BLaER1 treated with 17β-estradiol and CSF1 and Interleukin-3, amounts not matched to agents 10 nM and 100 nM (cell line): Measurements from ENCODE around the gene USP6NL.

ENCODE experiments used
- H3K27ac ChIP-seq, 11 experiments: shearing (Covaris generic); formaldehyde crosslinking; 2 replicates each; pipeline ENCODE4 v1.8.1; 2022
- H3K27me3 ChIP-seq, 11 experiments: shearing (Covaris generic); formaldehyde crosslinking; 2 replicates each; pipeline ENCODE4 v1.8.1; 2022
- H3K36me3 ChIP-seq, 11 experiments: shearing (Covaris generic); formaldehyde crosslinking; 2 replicates each; pipeline ENCODE4 v1.8.1; 2022
- H3K4me1 ChIP-seq, 10 experiments: shearing (Covaris generic); formaldehyde crosslinking; 2 replicates each; pipeline ENCODE4 v1.8.1; 2022
- H3K4me2 ChIP-seq, 11 experiments: shearing (Covaris generic); formaldehyde crosslinking; 2 replicates each; pipeline ENCODE4 v1.8.1; 2022
- H3K4me3 ChIP-seq, 10 experiments: shearing (Covaris generic); formaldehyde crosslinking; 2 replicates each; pipeline ENCODE4 v1.8.1; 2022
- H3K9ac ChIP-seq, 11 experiments: shearing (Covaris generic); formaldehyde crosslinking; 2 replicates each; pipeline ENCODE4 v1.8.1; 2022
- H3K9me3 ChIP-seq, 11 experiments: shearing (Covaris generic); formaldehyde crosslinking; replicated peaks in 1 of 11; 2 replicates each; pipeline ENCODE4 v1.8.1; 2022
- H4K20me1 ChIP-seq, 11 experiments: shearing (Covaris generic); formaldehyde crosslinking; 2 replicates each; pipeline ENCODE4 v1.8.1; 2022
- Cebpa-rat ChIP-seq, 11 experiments: shearing (Covaris generic); IDR thresholded peaks; 2 replicates each; pipeline ENCODE4 v1.8.1; 2022

The USP6NL gene

GRCh38 chr10:11446133-11446532, 165.3 kb downstream of the USP6NL start:
- Histone ChIP-seq H3K4me1 (peaks cover 6 to 20% (median 15%) of the 10 kb centered on the region in 10 experiments), H3K27ac (no peak overlapping the region), H3K9ac (no peak overlapping the region), H3K4me2 (no peak overlapping the region), H3K36me3 (no peaks in the 10 kb centered on the region), H3K9me3 (peaks cover 0 to 4% (median 0%) of the 10 kb centered on the region in 11 experiments; a peak in 4 of 22 replicates), H4K20me1 (no peaks in the 10 kb centered on the region), H3K27me3 (no peaks in the 10 kb centered on the region), H3K4me3 (no peak overlapping the region)
- no peak for TF ChIP-seq Cebpa-rat (IDR thresholded peaks at IDR 0.05)

GRCh38 chr10:11444531-11445228, 166.8 kb downstream of the USP6NL start:
- Histone ChIP-seq H4K20me1 (no peaks in the 10 kb centered on the region), H3K9ac (no peak overlapping the region), H3K27me3 (no peaks in the 10 kb centered on the region), H3K27ac (no peak overlapping the region), H3K36me3 (no peaks in the 10 kb centered on the region), H3K4me2 (no peak overlapping the region), H3K9me3 (peaks cover 0 to 4% (median 0%) of the 10 kb centered on the region in 11 experiments; a peak in 4 of 22 replicates), H3K4me1 (peaks cover 14 to 31% (median 25%) of the 10 kb centered on the region in 10 experiments), H3K4me3 (no peak overlapping the region)
- no peak for TF ChIP-seq Cebpa-rat (IDR thresholded peaks at IDR 0.05)

- Histone ChIP-seq H3K27me3 (no peaks in the 10 kb centered on the region), H3K4me1 (peaks cover 14 to 32% (median 26%) of the 10 kb centered on the region in 10 experiments), H3K27ac (no peak overlapping the region), H3K4me3 (no peak overlapping the region), H3K4me2 (no peak overlapping the region), H3K36me3 (no peaks in the 10 kb centered on the region), H3K9ac (no peak overlapping the region), H4K20me1 (no peaks in the 10 kb centered on the region), H3K9me3 (peaks cover 0 to 4% (median 0%) of the 10 kb centered on the region in 11 experiments; a peak in 4 of 22 replicates)
- no peak for TF ChIP-seq Cebpa-rat (IDR thresholded peaks at IDR 0.05)
These were observed 167.3 kb downstream of the USP6NL start for GRCh38 chr10:11444155-11444530.

- no peak overlapping the region for H3K9ac ChIP-seq
- H3K27ac ChIP-seq: no peak overlapping the region
- H4K20me1 ChIP-seq: no peaks in the 10 kb centered on the region
- TF ChIP-seq Cebpa-rat (IDR thresholded peaks at IDR 0.05): no peak
- H3K4me3 ChIP-seq: no peak overlapping the region
- H3K9me3 ChIP-seq: peaks cover 0 to 4% (median 0%) of the 10 kb centered on the region in 11 experiments; a peak in 4 of 22 replicates
- no peaks in the 10 kb centered on the region for H3K27me3 ChIP-seq
- no peaks in the 10 kb centered on the region for H3K36me3 ChIP-seq
- peaks cover 14 to 27% (median 21%) of the 10 kb centered on the region in 10 experiments for H3K4me1 ChIP-seq
- H3K4me2 ChIP-seq: no peak overlapping the region
These were observed 167.8 kb downstream of the USP6NL start for GRCh38 chr10:11443468-11444154.

- no peak overlapping the region for H3K9ac ChIP-seq
- no peaks in the 10 kb centered on the region for H3K27me3 ChIP-seq
These were observed 169.3 kb downstream of the USP6NL start for GRCh38 chr10:11442001-11442773.

GRCh38 chr10:11441151-11441535, 170.3 kb downstream of the USP6NL start:
- Histone ChIP-seq H3K9me3 (peaks cover 0 to 4% (median 0%) of the 10 kb centered on the region in 11 experiments; a peak in 4 of 22 replicates), H3K4me2 (peak overlapping the region in 3 of 11 experiments; percentile 59 to 77 (median 76); a peak in 4 of 22 replicates), H3K4me3 (no peak overlapping the region), H3K27me3 (no peaks in the 10 kb centered on the region), H3K36me3 (no peaks in the 10 kb centered on the region), H4K20me1 (no peaks in the 10 kb centered on the region), H3K4me1 (peaks cover 10 to 17% (median 14%) of the 10 kb centered on the region in 10 experiments; a peak in 19 of 20 replicates), H3K27ac (no peak overlapping the region), H3K9ac (no peak overlapping the region)
- no peak for TF ChIP-seq Cebpa-rat (IDR thresholded peaks at IDR 0.05)

More at GRCh38 chr10:11442001-11442773, 169.3 kb downstream of the USP6NL start:
- Histone ChIP-seq H3K9me3 (peaks cover 0 to 4% (median 0%) of the 10 kb centered on the region in 11 experiments; a peak in 4 of 22 replicates), H3K36me3 (no peaks in the 10 kb centered on the region), H3K4me3 (no peak overlapping the region), H3K4me1 (peaks cover 8 to 16% (median 13%) of the 10 kb centered on the region in 10 experiments; a peak in 19 of 20 replicates), H3K27ac (no peak overlapping the region), H4K20me1 (no peaks in the 10 kb centered on the region), H3K4me2 (no peak overlapping the region)
- no peak for TF ChIP-seq Cebpa-rat (IDR thresholded peaks at IDR 0.05)

- Histone ChIP-seq H4K20me1 (no peaks in the 10 kb centered on the region), H3K36me3 (no peaks in the 10 kb centered on the region), H3K27ac (no peak overlapping the region), H3K9ac (no peak overlapping the region), H3K4me2 (peak overlapping the region; percentile 21 to 77 (median 51); a peak in 21 of 22 replicates), H3K9me3 (peaks cover 0 to 4% (median 0%) of the 10 kb centered on the region in 11 experiments; a peak in 4 of 22 replicates), H3K4me3 (no peak overlapping the region), H3K4me1 (peaks cover 14 to 23% (median 18%) of the 10 kb centered on the region in 10 experiments), H3K27me3 (no peaks in the 10 kb centered on the region)
- no peak for TF ChIP-seq Cebpa-rat (IDR thresholded peaks at IDR 0.05)
These were observed 170.9 kb downstream of the USP6NL start for GRCh38 chr10:11440250-11441150.

GRCh38 chr10:11439523-11440053, 171.9 kb downstream of the USP6NL start:
- H3K36me3 ChIP-seq: no peaks in the 10 kb centered on the region
- no peaks in the 10 kb centered on the region for H4K20me1 ChIP-seq
- H3K4me2 ChIP-seq: peak overlapping the region; percentile 21 to 77 (median 51); a peak in 17 of 22 replicates
- no peak overlapping the region for H3K9ac ChIP-seq
- no peak overlapping the region for H3K27ac ChIP-seq
- TF ChIP-seq Cebpa-rat (IDR thresholded peaks at IDR 0.05): no peak
- peaks cover 14 to 32% (median 24%) of the 10 kb centered on the region in 10 experiments for H3K4me1 ChIP-seq
- no peak overlapping the region for H3K4me3 ChIP-seq
- H3K27me3 ChIP-seq: no peaks in the 10 kb centered on the region
- peaks cover 0 to 4% (median 0%) of the 10 kb centered on the region in 11 experiments; a peak in 4 of 22 replicates for H3K9me3 ChIP-seq
